Ascending aorta (tissue), 2 donors: ENCODE measurements around the gene SPIRE2. TPM values are rescaled to one million over a fixed set of nuclear protein-coding genes. Genes with fewer than 3 reads are reported as not detected.
"Not testable (repeated sequence)": the region's sequence is repeated elsewhere in the genome, so short reads cannot be mapped to it uniquely, and the experiment has no call there.

Experiments used
- DNase-seq, 2 donors: peaks; one replicate each; pipeline ENCODE4 v3.0.0-alpha.2; 2019; ENCODE audit warnings: low spot score in 2 of 2
- H3K27ac ChIP-seq, 2 donors: fragments of 200-600 bp; sonication (generic); one replicate each; pipeline ENCODE4 v1.5.1; 2016 to 2017; ENCODE audit warnings: mild to moderate bottlenecking in 1 of 2
- H3K27me3 ChIP-seq: fragments of 200-600 bp; sonication (generic); one replicate; pipeline ENCODE4 v1.5.1; 2017
- H3K36me3 ChIP-seq, 2 donors: fragments of 200-600 bp; sonication (generic); one replicate each; pipeline ENCODE4 v1.5.1; 2016
- H3K4me1 ChIP-seq, 2 donors: fragments of 200-600 bp; sonication (generic); one replicate each; pipeline ENCODE4 v1.5.1; 2016 to 2017; ENCODE audit warnings: mild to moderate bottlenecking in 1 of 2
- H3K4me3 ChIP-seq, 2 donors: fragments of 200-600 bp; sonication (generic); one replicate each; pipeline ENCODE4 v1.5.1; 2016 to 2017; ENCODE audit warnings: mild to moderate bottlenecking in 1 of 2
- H3K9me3 ChIP-seq, 2 donors: fragments of 200-600 bp; sonication (generic); one replicate each; pipeline ENCODE4 v1.5.1; 2016
- intact Hi-C: fragments of 100-400 bp; cut with DNase I; formaldehyde crosslinking; loops from one replicate; pipeline ENCODE4 v1.15.1; 2023
- total RNA-seq: library from RNA; depleted of rRNA; stranded (reverse); fragments of >200 nt; gene quantifications from one replicate; pipeline ENCODE4 v1.1.0, GENCODE V29; 2016
- TF ChIP-seq, protein P1 (sequence below), 3 experiments: fragments of 200-600 bp in 2 of 3; fragments of 450-650 bp in 1 of 3; sonication (generic) in 2 of 3; IDR thresholded peaks; one replicate each; pipeline ENCODE4 v1.5.1; 2016 to 2019; ENCODE audit warnings: antibody characterized with exemption in 3 of 3, mild to moderate bottlenecking in 1 of 3, moderate library complexity in 1 of 3

The SPIRE2 gene
- total RNA-seq, 1 donor from 2014 or later: not detected

GRCh38 chr16:89821438-89822187 lies 6.7 kb upstream of the SPIRE2 start:
- DNase-seq: no peak
- H3K36me3 ChIP-seq: no peaks in the 10 kb centered on the region
- no peaks in the 10 kb centered on the region for H3K27me3 ChIP-seq
- peaks cover 0 to 3% of the 10 kb centered on the region in 2 donors for H3K4me1 ChIP-seq
- H3K9me3 ChIP-seq: no peaks in the 10 kb centered on the region
- no peak overlapping the region for H3K27ac ChIP-seq
- TF ChIP-seq, protein P1, sequence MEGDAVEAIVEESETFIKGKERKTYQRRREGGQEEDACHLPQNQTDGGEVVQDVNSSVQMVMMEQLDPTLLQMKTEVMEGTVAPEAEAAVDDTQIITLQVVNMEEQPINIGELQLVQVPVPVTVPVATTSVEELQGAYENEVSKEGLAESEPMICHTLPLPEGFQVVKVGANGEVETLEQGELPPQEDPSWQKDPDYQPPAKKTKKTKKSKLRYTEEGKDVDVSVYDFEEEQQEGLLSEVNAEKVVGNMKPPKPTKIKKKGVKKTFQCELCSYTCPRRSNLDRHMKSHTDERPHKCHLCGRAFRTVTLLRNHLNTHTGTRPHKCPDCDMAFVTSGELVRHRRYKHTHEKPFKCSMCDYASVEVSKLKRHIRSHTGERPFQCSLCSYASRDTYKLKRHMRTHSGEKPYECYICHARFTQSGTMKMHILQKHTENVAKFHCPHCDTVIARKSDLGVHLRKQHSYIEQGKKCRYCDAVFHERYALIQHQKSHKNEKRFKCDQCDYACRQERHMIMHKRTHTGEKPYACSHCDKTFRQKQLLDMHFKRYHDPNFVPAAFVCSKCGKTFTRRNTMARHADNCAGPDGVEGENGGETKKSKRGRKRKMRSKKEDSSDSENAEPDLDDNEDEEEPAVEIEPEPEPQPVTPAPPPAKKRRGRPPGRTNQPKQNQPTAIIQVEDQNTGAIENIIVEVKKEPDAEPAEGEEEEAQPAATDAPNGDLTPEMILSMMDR (IDR thresholded peaks at IDR 0.05): no peak
- intact Hi-C loops: no loop called here
- H3K4me3 ChIP-seq: no peak overlapping the region

DNA sequence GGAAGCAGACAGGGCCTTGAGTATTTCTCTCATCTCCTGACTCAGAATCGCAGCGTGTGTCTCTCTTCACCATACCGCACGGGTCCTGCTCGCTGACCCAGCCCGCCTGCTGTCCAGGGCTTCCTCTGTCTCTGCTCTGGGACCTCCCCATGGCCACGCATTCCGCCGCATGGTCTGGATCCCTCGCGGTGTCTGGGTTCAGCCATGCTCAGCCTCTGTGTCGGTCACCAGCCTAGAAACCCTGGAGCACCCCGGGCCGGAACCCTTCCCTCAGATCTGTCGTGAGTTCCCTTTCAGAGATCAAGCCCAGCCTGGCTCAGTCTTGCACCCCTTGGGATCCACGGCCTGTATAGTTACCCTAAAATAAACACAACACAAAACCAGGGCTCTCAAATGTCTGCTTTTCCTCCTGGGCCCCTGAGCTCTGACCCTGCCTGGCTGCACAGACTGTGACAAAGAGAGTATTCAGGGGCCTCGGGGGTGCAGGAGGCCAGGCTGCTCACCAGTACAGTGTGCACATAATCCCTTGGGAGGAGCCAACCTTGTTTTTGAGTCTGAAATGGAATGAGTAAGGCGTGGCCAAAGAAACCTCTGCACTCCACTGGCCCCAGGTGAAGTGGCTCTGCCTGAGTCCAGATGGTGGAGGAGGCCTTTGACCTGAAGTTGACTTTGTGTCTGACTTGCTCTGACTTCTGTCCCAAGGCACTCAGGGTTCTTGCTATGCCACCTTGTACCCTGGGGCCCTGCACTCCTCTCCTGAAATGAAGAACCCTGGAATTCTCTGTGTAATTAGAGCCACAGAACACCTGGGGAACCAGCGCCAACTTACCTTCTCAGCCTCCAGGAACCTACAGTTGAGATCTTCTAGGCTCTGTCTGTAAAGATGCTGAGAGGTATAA lies 5.8 kb upstream of the SPIRE2 start:
- intact Hi-C loops: no loop called here
- H3K9me3 ChIP-seq: no peaks in the 10 kb centered on the region
- no peaks in the 10 kb centered on the region for H3K4me1 ChIP-seq
- TF ChIP-seq, protein P1 (IDR thresholded peaks at IDR 0.05): no peak
- H3K36me3 ChIP-seq: no peaks in the 10 kb centered on the region
- no peak overlapping the region for H3K4me3 ChIP-seq
- no peak for DNase-seq
- H3K27me3 ChIP-seq: no peaks in the 10 kb centered on the region
- H3K27ac ChIP-seq: no peak overlapping the region

- Histone ChIP-seq H3K27me3 (no peaks in the 10 kb centered on the region), H3K4me1 (peaks cover 0 to 5% of the 10 kb centered on the region in 2 donors), H3K36me3 (no peaks in the 10 kb centered on the region), H3K4me3 (no peak overlapping the region), H3K9me3 (no peaks in the 10 kb centered on the region), H3K27ac (no peak overlapping the region)
- intact Hi-C loops: no loop called here
- TF ChIP-seq, protein P1 (IDR thresholded peaks at IDR 0.05): no peak
- no peak for DNase-seq
Measured at GRCh38 chr16:89823087-89823823, 5.0 kb upstream of the SPIRE2 start.

DNA sequence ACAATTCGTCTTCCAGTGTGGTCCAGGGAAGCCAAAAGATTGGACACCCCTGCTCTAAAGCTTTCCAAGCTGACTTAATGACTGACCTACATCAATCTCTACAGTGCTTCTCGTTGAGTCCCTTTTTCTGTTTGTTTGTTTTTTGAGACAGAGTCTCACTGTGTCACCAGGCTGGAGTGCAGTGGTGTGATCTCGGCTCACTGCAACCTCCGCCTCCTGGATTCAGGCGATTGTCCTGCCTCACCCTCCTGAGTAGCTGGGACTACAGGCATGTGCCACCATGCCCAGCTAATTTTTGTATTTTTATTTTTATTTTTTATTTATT lies 4.5 kb upstream of the SPIRE2 start:
- not testable (repeated sequence) for H3K27ac ChIP-seq

DNA sequence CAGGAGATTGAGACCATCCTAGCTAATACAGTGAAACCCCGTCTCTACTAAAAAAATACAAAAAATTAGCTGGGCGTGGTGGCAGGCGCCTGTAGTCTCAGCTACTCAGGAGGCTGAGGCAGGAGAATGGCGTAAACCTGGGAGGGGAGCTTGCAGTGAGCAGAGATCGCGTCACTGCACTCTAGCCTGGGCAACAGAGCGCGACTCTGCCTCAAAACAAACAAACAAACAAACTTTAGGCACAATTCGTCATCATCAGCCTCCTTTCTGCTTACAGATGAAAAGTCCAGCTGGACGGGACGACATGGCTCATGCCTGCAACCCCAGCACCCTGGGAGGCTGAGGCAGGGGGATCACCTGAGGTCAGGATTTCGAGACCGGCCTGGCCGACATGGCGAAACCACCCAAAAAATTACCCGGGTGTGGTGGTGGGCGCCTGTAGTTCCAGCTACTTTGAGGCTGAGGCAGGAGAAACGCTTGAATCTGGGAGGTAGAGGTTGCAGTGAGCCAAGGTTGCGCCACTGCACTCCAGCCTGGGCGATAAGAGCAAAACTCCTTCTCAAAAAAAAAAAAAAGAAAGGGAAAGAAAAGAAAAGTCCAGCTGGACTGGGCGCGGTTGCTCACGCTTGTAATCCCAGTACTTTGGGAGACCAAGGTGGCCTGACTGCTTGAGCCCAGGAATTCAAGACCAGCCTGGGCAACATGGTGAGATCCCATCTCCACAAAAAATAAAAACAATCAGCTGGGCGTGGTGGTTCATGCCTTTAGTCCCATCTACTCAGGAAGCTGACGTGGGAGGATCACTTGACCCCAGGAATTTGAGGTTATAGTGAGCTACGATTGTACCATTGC lies 1.5 kb upstream of the SPIRE2 start:
- H3K9me3 ChIP-seq: no peaks in the 10 kb centered on the region
- H3K36me3 ChIP-seq: no peaks in the 10 kb centered on the region
- no peak for DNase-seq
- H3K27ac ChIP-seq: no peak overlapping the region
- TF ChIP-seq, protein P1 (IDR thresholded peaks at IDR 0.05): no peak
- intact Hi-C loops: no loop called here
- H3K4me3 ChIP-seq: no peak overlapping the region
- H3K27me3 ChIP-seq: no peaks in the 10 kb centered on the region
- H3K4me1 ChIP-seq: peaks cover 5 to 8% of the 10 kb centered on the region in 2 donors

More for the DNA sequence above, 4.5 kb upstream of the SPIRE2 start:
- H3K27me3 ChIP-seq, H3K4me1 ChIP-seq, intact Hi-C loops, H3K36me3 ChIP-seq, H3K9me3 ChIP-seq, H3K4me3 ChIP-seq, DNase-seq: not testable (repeated sequence)
